HAP-1 (cell line): ENCODE results near the gene COTL1.

Experiments used
- DNase-seq, 2 experiments: peaks; one replicate each; pipeline ENCODE4 v3.0.0-alpha.2; 2016 to 2020; ENCODE audit warnings: low spot score in 2 of 2
- H3K27me3 ChIP-seq: fragments of 250-450 bp; sonication (Bioruptor Pico); 2 replicates; pipeline ENCODE4 v1.5.1; 2020; ENCODE audit warnings: low read depth, mild to moderate bottlenecking, moderate library complexity
- H3K36me3 ChIP-seq: fragments of 250-450 bp; sonication (Bioruptor Pico); replicated peaks from 2 replicates; pipeline ENCODE4 v1.5.1; 2020; ENCODE audit warnings: mild to moderate bottlenecking
- H3K4me1 ChIP-seq: fragments of 250-450 bp; sonication (Bioruptor Pico); 2 replicates; pipeline ENCODE4 v1.5.1; 2020; ENCODE audit warnings: mild to moderate bottlenecking
- H3K4me3 ChIP-seq: fragments of 250-450 bp; sonication (Bioruptor Pico); 2 replicates; pipeline ENCODE4 v1.5.1; 2020; ENCODE audit warnings: mild to moderate bottlenecking, moderate library complexity
- H3K9me3 ChIP-seq: fragments of 250-450 bp; sonication (Bioruptor Pico); 2 replicates; pipeline ENCODE4 v1.5.1; 2020; ENCODE audit warnings: mild to moderate bottlenecking, moderate library complexity
- in situ Hi-C: fragments of 300-500 bp; cut with MboI; formaldehyde crosslinking; loops from 3 replicates; pipeline ENCODE4 v1.14.3; 2020; ENCODE audit warnings: low sequenced_read_pairs, inconsistent platforms, mixed read lengths

The COTL1 gene

DNA sequence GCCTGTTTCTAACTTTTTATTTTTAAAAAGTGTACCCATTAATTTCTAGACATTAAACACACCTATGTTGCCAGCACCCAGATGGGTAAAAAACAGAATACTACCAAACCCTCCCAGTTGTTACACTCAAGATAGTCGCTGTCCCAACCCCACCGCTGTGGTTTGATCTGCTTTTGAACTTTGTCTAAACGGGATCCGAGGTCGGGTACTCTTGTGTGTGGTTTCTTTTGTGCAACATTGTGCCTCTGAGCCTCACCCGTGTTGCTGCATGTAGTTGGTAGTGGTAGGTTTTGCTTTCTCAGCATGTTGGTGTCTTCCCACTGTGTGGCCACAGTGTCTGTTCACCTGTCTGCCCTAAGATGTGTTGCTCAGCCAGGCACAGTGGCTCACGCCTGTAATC is 34.7 kb upstream of the COTL1 start:
- no peaks in the 10 kb centered on the region for H3K9me3 ChIP-seq
- no peak overlapping the region for H3K4me3 ChIP-seq
- no peak for DNase-seq
- no peaks in the 10 kb centered on the region for H3K27me3 ChIP-seq
- peaks cover 23% of the 10 kb centered on the region for H3K36me3 ChIP-seq
- peaks cover 10% of the 10 kb centered on the region for H3K4me1 ChIP-seq
- in situ Hi-C loops, result no loop called here

- Histone ChIP-seq H3K27me3 (no peaks in the 10 kb centered on the region), H3K4me3 (no peak overlapping the region), H3K4me1 (peaks cover 11% of the 10 kb centered on the region), H3K36me3 (peaks cover 16% of the 10 kb centered on the region), H3K9me3 (no peaks in the 10 kb centered on the region)
- in situ Hi-C loops, result no loop called here
- no peak for DNase-seq
Observed at GRCh38 chr16:84650062-84650991, 32.4 kb upstream of the COTL1 start.

DNA sequence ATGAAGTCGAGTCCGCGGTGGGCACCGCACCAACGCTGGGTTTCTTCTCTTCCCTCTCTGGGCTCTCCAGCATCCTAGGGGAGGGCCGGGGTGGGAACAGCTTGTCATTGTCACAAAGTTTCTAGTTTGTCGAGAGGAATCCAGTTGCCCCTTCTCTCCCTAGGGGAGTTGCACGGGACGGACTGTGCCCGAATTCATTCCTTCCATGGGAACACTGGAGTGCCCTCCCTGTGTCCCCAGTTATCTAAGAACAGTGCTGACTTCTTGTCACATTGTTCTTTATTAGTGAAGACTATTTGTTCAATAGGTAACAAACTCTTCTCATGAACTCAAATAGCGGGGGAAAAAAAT is 31.6 kb upstream of the COTL1 start:
- peaks cover 16% of the 10 kb centered on the region for H3K36me3 ChIP-seq
- H3K27me3 ChIP-seq, result no peaks in the 10 kb centered on the region
- in situ Hi-C loops, result no loop called here
- peaks cover 11% of the 10 kb centered on the region for H3K4me1 ChIP-seq
- DNase-seq, result no peak
- H3K9me3 ChIP-seq, result no peaks in the 10 kb centered on the region
- H3K4me3 ChIP-seq, result peak overlapping the region; percentile 54

DNA sequence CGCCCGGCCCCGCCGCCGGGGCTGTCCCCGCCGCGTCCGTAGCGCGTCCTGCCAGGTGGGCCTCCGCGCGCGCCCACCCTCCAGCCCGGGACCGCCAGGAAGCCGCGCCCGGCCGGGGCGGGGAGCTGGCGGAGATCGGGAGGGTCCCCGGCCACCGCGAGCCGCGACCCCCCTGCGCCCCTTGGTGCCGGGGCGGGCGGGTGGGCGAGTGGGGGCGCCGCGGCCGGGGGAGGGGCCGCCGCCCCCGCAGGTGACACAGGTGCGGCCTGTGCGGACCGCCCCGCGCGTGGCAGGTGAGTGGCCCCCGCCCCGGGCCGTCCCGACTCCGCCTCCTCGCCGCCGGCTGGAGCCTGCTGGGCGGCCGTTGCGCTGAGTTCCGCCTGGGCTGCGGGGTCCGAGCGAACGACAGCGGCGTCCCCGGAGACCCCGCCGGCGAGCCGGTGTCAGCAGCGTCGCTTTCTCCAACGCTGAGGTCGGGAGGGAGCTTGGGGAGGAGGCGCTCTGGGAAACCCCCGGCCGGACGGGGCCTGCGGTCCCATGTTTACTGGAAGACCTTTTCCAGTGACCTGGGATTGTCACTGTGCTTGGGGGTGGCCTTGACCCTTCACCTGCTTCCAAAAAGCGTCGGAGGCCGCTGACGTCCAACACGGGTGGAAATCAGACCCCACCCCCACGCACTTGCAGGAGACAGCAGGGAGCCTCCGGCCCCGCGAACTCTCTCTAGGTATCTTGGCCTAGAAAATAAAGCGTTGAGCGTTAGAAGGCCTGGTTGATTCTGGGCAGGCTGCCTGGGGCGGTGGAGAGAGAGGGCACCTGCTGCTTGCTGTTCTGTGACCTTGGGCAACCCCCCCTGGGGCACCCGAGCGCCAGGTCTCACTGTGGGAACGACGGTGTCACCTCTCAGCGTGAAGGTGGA is 31.0 kb upstream of the COTL1 start:
- peaks cover 16% of the 10 kb centered on the region for H3K36me3 ChIP-seq
- peaks cover 11% of the 10 kb centered on the region for H3K4me1 ChIP-seq
- in situ Hi-C loops, result no loop called here
- no peaks in the 10 kb centered on the region for H3K27me3 ChIP-seq
- peak overlapping the region; percentile 54 for H3K4me3 ChIP-seq
- H3K9me3 ChIP-seq, result no peaks in the 10 kb centered on the region
- DNase-seq, result peak in 1 of 2 experiments; percentile 58

- Histone ChIP-seq H3K36me3 (peaks cover 14% of the 10 kb centered on the region), H3K9me3 (no peaks in the 10 kb centered on the region), H3K4me3 (peak within 1 kb of the TSS; percentile 54), H3K27me3 (no peaks in the 10 kb centered on the region), H3K4me1 (peaks cover 11% of the 10 kb centered on the region)
- in situ Hi-C loops, result no loop called here
- peak; percentile 8 to 67 for DNase-seq
Observed at GRCh38 chr16:84647828-84648594, 30.1 kb upstream of the COTL1 start, which contains the start of gene KLHL36. TSS of gene KLHL36 (plus strand) at chr16:84648511. CDS start at chr16:84650868, 2,357 bp downstream.

- Histone ChIP-seq H3K9me3 (no peaks in the 10 kb centered on the region), H3K27me3 (no peaks in the 10 kb centered on the region), H3K4me3 (no peak overlapping the region), H3K4me1 (peaks cover 5% of the 10 kb centered on the region; the same call in 1 of the 2 replicates), H3K36me3 (no peaks in the 10 kb centered on the region)
- in situ Hi-C loops, result no loop called here
- no peak for DNase-seq
Observed at GRCh38 chr16:84643674-84644073, 25.8 kb upstream of the COTL1 start.

- in situ Hi-C loops, result no loop called here
- Histone ChIP-seq H3K9me3 (no peaks in the 10 kb centered on the region), H3K4me1 (peaks cover 5% of the 10 kb centered on the region; the same call in 1 of the 2 replicates), H3K4me3 (no peak overlapping the region), H3K36me3 (no peaks in the 10 kb centered on the region), H3K27me3 (no peaks in the 10 kb centered on the region)
- no peak for DNase-seq
Observed at GRCh38 chr16:84643180-84643583, 25.3 kb upstream of the COTL1 start.

GRCh38 chr16:84641643-84642358 is 23.9 kb upstream of the COTL1 start:
- Histone ChIP-seq H3K4me1 (no peaks in the 10 kb centered on the region), H3K9me3 (no peaks in the 10 kb centered on the region), H3K27me3 (no peaks in the 10 kb centered on the region), H3K36me3 (no peaks in the 10 kb centered on the region), H3K4me3 (no peak overlapping the region)
- in situ Hi-C loops, result no loop called here
- DNase-seq, result no peak

DNA sequence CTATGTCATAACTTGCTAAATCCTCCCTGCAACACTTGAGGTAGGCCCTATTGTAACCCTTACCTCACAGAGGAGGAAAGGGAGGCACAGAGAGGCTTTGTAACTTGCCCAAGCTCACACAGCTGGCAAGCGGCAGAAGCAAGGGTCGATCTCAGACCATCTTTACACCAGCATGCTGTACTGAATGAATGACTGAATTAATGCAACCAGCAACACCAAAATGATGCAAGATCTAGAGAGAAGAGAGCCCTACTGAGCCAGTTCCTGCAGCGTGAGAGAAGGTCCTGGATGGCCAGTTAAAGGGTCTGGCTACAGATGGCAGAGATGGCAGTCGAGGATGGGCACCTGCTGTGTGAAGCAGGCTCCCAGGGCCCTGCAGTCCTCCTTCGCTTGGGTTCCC is 22.3 kb upstream of the COTL1 start:
- Histone ChIP-seq H3K4me1 (no peaks in the 10 kb centered on the region), H3K27me3 (no peaks in the 10 kb centered on the region), H3K9me3 (no peaks in the 10 kb centered on the region), H3K36me3 (no peaks in the 10 kb centered on the region), H3K4me3 (no peak overlapping the region)
- in situ Hi-C loops, result no loop called here
- no peak for DNase-seq

DNA sequence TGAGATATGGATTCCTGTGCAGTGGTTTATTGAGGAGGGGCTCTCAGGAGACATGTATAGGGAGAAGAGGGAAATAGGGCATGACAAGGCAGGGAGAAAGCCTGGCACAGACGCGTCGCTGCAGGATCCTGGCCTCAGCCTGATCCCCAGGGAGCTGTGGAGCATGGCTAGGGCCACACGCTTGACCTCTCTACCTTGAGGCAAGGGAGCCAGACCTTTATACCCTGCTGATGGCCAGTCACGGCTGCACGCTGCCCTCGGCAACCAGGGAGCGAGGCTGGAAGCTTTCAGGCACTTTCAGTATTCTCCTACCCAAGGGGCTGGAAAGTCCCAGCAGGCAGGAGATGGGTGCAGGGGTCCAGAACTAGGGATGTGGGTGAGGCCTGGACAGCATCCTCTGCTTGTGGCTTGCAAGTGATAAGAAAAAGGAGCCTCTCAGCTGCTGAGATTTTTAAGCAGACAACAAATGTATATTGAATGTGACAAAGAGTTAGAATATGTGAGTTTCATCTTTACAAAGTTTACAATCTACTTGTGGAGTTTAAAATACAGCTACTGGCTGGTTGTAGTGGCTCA is 20.4 kb upstream of the COTL1 start:
- in situ Hi-C loops, result no loop called here
- Histone ChIP-seq H3K4me3 (no peak overlapping the region), H3K27me3 (no peaks in the 10 kb centered on the region), H3K36me3 (no peaks in the 10 kb centered on the region), H3K9me3 (no peaks in the 10 kb centered on the region), H3K4me1 (no peaks in the 10 kb centered on the region)
- no peak for DNase-seq

- no peaks in the 10 kb centered on the region for H3K4me1 ChIP-seq
- H3K4me3 ChIP-seq, result no peak overlapping the region
- in situ Hi-C loops, result no loop called here
- H3K27me3 ChIP-seq, result no peaks in the 10 kb centered on the region
- no peaks in the 10 kb centered on the region for H3K36me3 ChIP-seq
- H3K9me3 ChIP-seq, result no peaks in the 10 kb centered on the region
- no peak for DNase-seq
Observed at GRCh38 chr16:84637709-84638108, 19.8 kb upstream of the COTL1 start.

GRCh38 chr16:84635702-84636101 is 17.8 kb upstream of the COTL1 start:
- in situ Hi-C loops, result no loop called here
- Histone ChIP-seq H3K27me3 (no peaks in the 10 kb centered on the region), H3K9me3 (no peaks in the 10 kb centered on the region), H3K4me1 (no peaks in the 10 kb centered on the region), H3K4me3 (no peak overlapping the region), H3K36me3 (no peaks in the 10 kb centered on the region)
- DNase-seq, result no peak

- in situ Hi-C loops, result no loop called here
- H3K36me3 ChIP-seq, result no peaks in the 10 kb centered on the region
- DNase-seq, result no peak
Observed at GRCh38 chr16:84633622-84634021, 15.7 kb upstream of the COTL1 start.

More at GRCh38 chr16:84633622-84634021, 15.7 kb upstream of the COTL1 start:
- Histone ChIP-seq H3K27me3 (no peaks in the 10 kb centered on the region), H3K4me3 (no peak overlapping the region), H3K9me3 (no peaks in the 10 kb centered on the region), H3K4me1 (no peaks in the 10 kb centered on the region)
